ENCODE measurements around the gene TMEM184A.

DNA sequence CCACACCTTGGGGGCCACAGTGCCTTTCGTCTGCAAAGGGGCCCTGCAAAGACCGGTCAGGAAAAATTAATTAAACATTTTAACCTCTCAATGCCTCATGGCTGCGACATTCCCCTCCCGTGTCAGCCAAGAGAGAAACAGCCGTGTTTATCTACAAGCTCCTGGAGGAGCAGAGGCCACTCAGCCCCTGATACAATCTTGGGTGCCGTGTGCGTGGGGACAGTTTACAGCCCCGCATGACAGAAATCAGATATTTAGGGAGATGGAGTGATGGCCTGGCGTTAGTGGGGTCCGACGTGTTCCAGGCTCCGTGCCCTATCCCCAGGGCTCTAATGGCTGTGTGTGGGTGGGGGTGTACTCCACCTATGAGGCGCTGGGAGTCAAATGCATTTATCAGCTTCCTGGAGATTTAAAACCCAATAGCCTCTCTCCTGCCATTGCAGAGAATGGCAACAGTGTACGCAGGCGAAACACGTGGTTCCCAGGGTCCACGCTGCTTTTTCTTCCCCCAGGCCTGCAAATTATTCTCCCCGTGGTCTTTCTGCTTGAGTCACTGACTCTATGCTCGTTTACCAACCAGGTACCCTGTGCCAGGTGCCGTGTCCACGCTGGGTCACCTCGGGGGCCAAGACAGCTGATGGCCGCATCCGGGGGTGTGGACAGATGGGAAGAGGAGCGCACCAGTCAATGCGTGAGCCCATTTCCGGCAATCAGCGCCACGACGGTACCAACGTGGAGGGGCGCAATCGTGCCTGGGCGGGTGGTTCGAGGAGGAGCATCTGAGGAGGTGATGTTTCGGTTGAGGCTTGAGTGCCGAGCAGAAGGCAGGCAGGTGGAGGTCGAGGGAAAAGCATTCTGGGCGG, 40.4 kb upstream of the TMEM184A start:
- TF ChIP-seq EZH2 (IDR thresholded peaks at IDR 0.05; ENCODE audit: insufficient read depth, poor library complexity, severe bottlenecking), result no peak
- TF ChIP-seq EZH2phosphoT487 (IDR thresholded peaks at IDR 0.05; ENCODE audit: insufficient read depth, low read depth), result no peak

Data from GM23248 (cell line).